Effector memory CD4-positive, alpha-beta T cell (primary cell): Measurements from ENCODE around the gene LPAR5.

ENCODE experiments used
- DNase-seq, 3 donors: peaks; one replicate each; pipeline ENCODE4 v3.0.0-alpha.2; 2020
- H3K27ac ChIP-seq: 2 replicates; pipeline ENCODE4 v1.7.0; 2013; ENCODE audit warnings: mild to moderate bottlenecking, low read length, moderate library complexity; ENCODE audit not compliant: insufficient read depth, poor library complexity, severe bottlenecking
- H3K27me3 ChIP-seq: replicated peaks from 2 replicates; pipeline ENCODE4 v1.7.0; 2013; ENCODE audit warnings: mild to moderate bottlenecking, low read length; ENCODE audit not compliant: insufficient read depth, control insufficient read depth, poor library complexity, severe bottlenecking
- H3K36me3 ChIP-seq: 2 replicates; pipeline ENCODE4 v1.7.0; 2013; ENCODE audit warnings: mild to moderate bottlenecking, low read length, moderate library complexity; ENCODE audit not compliant: control insufficient read depth, insufficient read depth
- H3K4me1 ChIP-seq: 2 replicates; pipeline ENCODE4 v1.7.0; 2013; ENCODE audit warnings: low read length, mild to moderate bottlenecking; ENCODE audit not compliant: control insufficient read depth, insufficient read depth, poor library complexity, severe bottlenecking
- H3K4me3 ChIP-seq: 2 replicates; pipeline ENCODE4 v1.7.0; 2013; ENCODE audit warnings: low read length, low read depth, mild to moderate bottlenecking; ENCODE audit not compliant: insufficient read depth, poor library complexity, severe bottlenecking
- H3K9me3 ChIP-seq: 2 replicates; pipeline ENCODE4 v1.7.0; 2013; ENCODE audit warnings: mild to moderate bottlenecking, low read length, moderate library complexity; ENCODE audit not compliant: control insufficient read depth

LPAR5 gene

DNA sequence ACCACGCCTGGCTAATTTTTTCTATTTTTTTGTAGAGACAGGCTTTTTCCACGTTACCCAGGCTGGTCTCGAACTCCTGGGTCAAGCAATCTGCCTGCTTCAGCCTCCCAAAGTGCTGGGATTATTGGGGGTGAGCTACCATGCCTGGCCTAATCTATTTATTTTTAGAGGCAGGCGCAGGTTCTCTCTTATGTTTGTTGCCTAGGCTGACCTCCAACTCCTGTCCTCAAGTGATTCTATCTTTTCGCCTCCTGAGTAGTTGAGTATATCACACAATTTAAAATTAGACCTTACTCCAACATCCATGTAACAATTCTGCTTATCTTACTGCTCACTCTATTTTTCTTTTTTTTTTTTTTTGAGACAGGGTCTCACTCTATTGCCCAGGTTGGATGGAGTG lies 18.2 kb upstream of the LPAR5 start:
- no peak for DNase-seq
- no peaks in the 10 kb centered on the region for H3K4me1 ChIP-seq
- no peaks in the 10 kb centered on the region for H3K27me3 ChIP-seq
- no peak overlapping the region for H3K4me3 ChIP-seq
- peaks cover 47% of the 10 kb centered on the region for H3K36me3 ChIP-seq
- no peak overlapping the region for H3K27ac ChIP-seq
- no peaks in the 10 kb centered on the region for H3K9me3 ChIP-seq

DNA sequence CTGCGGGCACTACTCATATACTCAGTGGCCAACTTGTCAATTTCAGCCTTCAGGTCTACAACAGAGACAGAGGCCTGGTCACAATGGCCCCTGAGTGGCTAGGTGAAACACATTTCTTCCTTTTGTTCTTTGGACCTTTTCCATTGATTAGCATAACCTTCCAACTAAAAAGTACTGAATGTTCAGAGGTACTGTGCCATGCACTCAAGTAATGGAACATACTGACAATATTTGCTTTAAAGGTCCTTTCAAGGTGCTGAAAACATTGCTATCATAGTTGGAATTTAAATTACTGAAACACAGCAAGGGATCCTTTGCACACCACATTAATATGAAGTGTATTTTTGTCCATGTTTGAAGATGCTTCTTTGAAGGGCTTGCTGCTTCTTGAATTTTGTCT lies 17.6 kb upstream of the LPAR5 start:
- H3K4me3 ChIP-seq: no peak overlapping the region
- H3K27ac ChIP-seq: no peak overlapping the region
- H3K9me3 ChIP-seq: no peaks in the 10 kb centered on the region
- H3K36me3 ChIP-seq: peaks cover 46% of the 10 kb centered on the region
- no peak for DNase-seq
- H3K27me3 ChIP-seq: no peaks in the 10 kb centered on the region
- no peaks in the 10 kb centered on the region for H3K4me1 ChIP-seq

DNA sequence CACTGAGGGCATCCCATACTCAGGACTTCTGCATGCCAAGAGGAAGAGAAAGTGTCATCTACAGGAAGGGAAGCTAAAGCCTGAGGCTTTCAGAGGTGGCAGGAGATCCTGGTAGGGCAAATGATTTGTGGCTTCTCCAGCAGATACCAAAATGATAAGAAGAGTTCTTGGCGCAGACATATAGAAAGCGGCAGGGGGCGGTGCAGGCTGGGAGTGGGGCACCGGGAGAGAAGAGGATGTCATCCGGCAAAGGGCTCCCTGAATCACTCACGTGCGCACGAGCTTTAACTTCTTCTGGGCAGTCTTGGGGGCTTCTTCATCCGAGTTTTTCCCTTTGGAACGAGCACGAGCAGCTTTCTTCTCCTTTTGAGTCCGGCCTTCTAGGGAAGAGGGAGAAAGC lies 16.6 kb upstream of the LPAR5 start:
- H3K27ac ChIP-seq: no peak overlapping the region
- H3K4me1 ChIP-seq: no peaks in the 10 kb centered on the region
- no peak for DNase-seq
- no peaks in the 10 kb centered on the region for H3K9me3 ChIP-seq
- H3K4me3 ChIP-seq: no peak overlapping the region
- H3K27me3 ChIP-seq: no peaks in the 10 kb centered on the region
- peaks cover 43% of the 10 kb centered on the region for H3K36me3 ChIP-seq

DNA sequence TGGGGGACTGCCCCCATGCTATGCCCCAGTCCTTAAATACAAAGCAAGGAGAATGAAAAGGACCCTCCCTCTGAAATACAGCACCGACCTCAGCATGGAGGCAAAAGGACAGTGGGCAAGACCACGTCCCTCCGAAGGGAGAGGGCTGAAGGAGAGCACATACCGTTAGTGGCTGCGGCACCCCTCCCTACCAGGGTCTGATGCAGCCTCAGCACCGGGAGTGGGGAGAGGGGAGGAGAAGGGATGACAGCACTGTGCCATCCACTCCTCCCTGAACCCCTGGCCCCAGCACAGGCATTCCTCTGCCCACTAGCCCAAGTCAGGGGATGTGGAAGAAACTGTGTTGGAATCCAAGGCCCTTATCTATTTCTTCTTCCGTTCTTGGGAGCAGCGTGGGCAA lies 15.1 kb upstream of the LPAR5 start:
- Histone ChIP-seq H3K36me3 (peaks cover 38% of the 10 kb centered on the region), H3K9me3 (no peaks in the 10 kb centered on the region), H3K4me3 (no peak overlapping the region), H3K27ac (no peak overlapping the region), H3K27me3 (no peaks in the 10 kb centered on the region), H3K4me1 (no peaks in the 10 kb centered on the region)
- DNase-seq: no peak

- no peaks in the 10 kb centered on the region for H3K9me3 ChIP-seq
- H3K4me3 ChIP-seq: peak within 1 kb of the TSS; percentile 4
- H3K36me3 ChIP-seq: peaks cover 20% of the 10 kb centered on the region
- no peaks in the 10 kb centered on the region for H3K4me1 ChIP-seq
- no peak for DNase-seq
- H3K27ac ChIP-seq: no peak within 1 kb of the TSS
- H3K27me3 ChIP-seq: no peaks in the 10 kb centered on the region
These were observed 11.4 kb upstream of the LPAR5 start, which contains the start of gene ACRBP for GRCh38 chr12:6647083-6647604. Gene ACRBP, minus strand, starts transcription at chr12:6647432. Its CDS starts 66 bp downstream, at chr12:6647366.

GRCh38 chr12:6646276-6647082 lies 10.7 kb upstream of the LPAR5 start:
- H3K9me3 ChIP-seq: no peaks in the 10 kb centered on the region
- no peak overlapping the region for H3K27ac ChIP-seq
- DNase-seq: no peak
- H3K4me1 ChIP-seq: no peaks in the 10 kb centered on the region
- peaks cover 15% of the 10 kb centered on the region for H3K36me3 ChIP-seq
- peak overlapping the region; percentile 4 for H3K4me3 ChIP-seq
- no peaks in the 10 kb centered on the region for H3K27me3 ChIP-seq

DNA sequence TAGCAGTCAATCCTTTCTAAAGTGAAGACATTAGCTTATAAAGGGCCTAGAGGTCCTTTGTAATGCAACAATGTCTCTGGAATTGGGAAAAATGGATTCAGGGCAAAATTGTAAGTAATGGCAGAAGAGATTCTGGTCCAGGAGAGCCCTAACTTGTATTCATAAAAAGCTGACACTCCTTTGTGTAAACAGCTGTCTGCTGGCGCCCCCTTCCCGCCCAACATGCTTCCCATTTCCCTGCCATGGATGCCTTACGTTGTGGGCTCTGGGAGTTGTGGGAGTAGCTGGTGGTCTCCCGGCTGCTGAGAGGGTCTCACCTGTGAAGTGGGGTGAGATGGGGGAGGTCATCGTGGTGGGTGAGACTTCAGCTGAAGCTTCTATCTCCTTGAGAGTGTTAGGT lies 9.1 kb upstream of the LPAR5 start:
- H3K4me1 ChIP-seq: no peaks in the 10 kb centered on the region
- no peaks in the 10 kb centered on the region for H3K27me3 ChIP-seq
- no peak overlapping the region for H3K27ac ChIP-seq
- H3K4me3 ChIP-seq: no peak overlapping the region
- H3K9me3 ChIP-seq: no peaks in the 10 kb centered on the region
- no peak for DNase-seq
- H3K36me3 ChIP-seq: peaks cover under 1% of the 10 kb centered on the region

GRCh38 chr12:6644257-6644596 lies 8.5 kb upstream of the LPAR5 start:
- no peaks in the 10 kb centered on the region for H3K9me3 ChIP-seq
- no peaks in the 10 kb centered on the region for H3K36me3 ChIP-seq
- H3K4me1 ChIP-seq: no peaks in the 10 kb centered on the region
- no peak for DNase-seq
- no peak overlapping the region for H3K4me3 ChIP-seq
- no peak overlapping the region for H3K27ac ChIP-seq
- no peaks in the 10 kb centered on the region for H3K27me3 ChIP-seq

GRCh38 chr12:6643569-6644256 lies 8.0 kb upstream of the LPAR5 start:
- Histone ChIP-seq H3K9me3 (no peaks in the 10 kb centered on the region), H3K27ac (no peak overlapping the region), H3K27me3 (no peaks in the 10 kb centered on the region), H3K36me3 (no peaks in the 10 kb centered on the region), H3K4me1 (no peaks in the 10 kb centered on the region), H3K4me3 (no peak overlapping the region)
- no peak for DNase-seq

- Histone ChIP-seq H3K27me3 (no peaks in the 10 kb centered on the region), H3K27ac (no peak overlapping the region), H3K9me3 (no peaks in the 10 kb centered on the region), H3K4me1 (peaks cover 3% of the 10 kb centered on the region), H3K36me3 (no peaks in the 10 kb centered on the region), H3K4me3 (no peak overlapping the region)
- no peak for DNase-seq
These were observed 5.4 kb upstream of the LPAR5 start for GRCh38 chr12:6641131-6641530.
